Spleen (tissue), 11 donors: ENCODE data around the gene MRPS14. TPM values are rescaled to one million over a fixed set of nuclear protein-coding genes. Genes with fewer than 3 reads are reported as not detected.

Experiments
- DNase-seq: peaks from one replicate; pipeline ENCODE4 v3.0.0-alpha.2; 2020
- H3K27ac ChIP-seq, 8 donors: fragments of 200-600 bp; sonication (generic) in 7 of 8; 1 replicate in 4 of 8; 2 replicates in 4 of 8; pipeline versions ENCODE4 v1.5.0 to v1.8.0; 2016 to 2021; ENCODE audit warnings: inconsistent platforms in 4 of 8, mild to moderate bottlenecking in 4 of 8, moderate library complexity in 1 of 8
- H3K27me3 ChIP-seq, 7 donors: fragments of 200-600 bp; sonication (generic) in 6 of 7; replicated peaks in 1 of 7; 1 replicate in 4 of 7; 2 replicates in 3 of 7; pipeline versions ENCODE4 v1.5.0 to v1.8.0; 2016 to 2021; ENCODE audit warnings: inconsistent platforms in 3 of 7, mild to moderate bottlenecking in 1 of 7
- H3K36me3 ChIP-seq, 6 donors: fragments of 200-600 bp; sonication (generic) in 5 of 6; 1 replicate in 4 of 6; 2 replicates in 2 of 6; pipeline versions ENCODE4 v1.5.0 to v1.8.0; 2016 to 2021; ENCODE audit warnings: inconsistent platforms in 2 of 6
- H3K4me1 ChIP-seq, 6 donors: fragments of 200-600 bp; sonication (generic) in 5 of 6; 1 replicate in 3 of 6; 2 replicates in 3 of 6; pipeline versions ENCODE4 v1.5.0 to v1.8.0; 2016 to 2021; ENCODE audit warnings: inconsistent platforms in 3 of 6
- H3K4me3 ChIP-seq, 8 donors: fragments of 200-600 bp; sonication (generic) in 7 of 8; 1 replicate in 4 of 8; 2 replicates in 4 of 8; pipeline versions ENCODE4 v1.5.0 to v1.8.0; 2016 to 2021; ENCODE audit warnings: inconsistent platforms in 4 of 8, mild to moderate bottlenecking in 4 of 8, moderate library complexity in 2 of 8
- H3K9me3 ChIP-seq, 8 donors: fragments of 200-600 bp; sonication (generic) in 7 of 8; 1 replicate in 4 of 8; 2 replicates in 4 of 8; pipeline versions ENCODE4 v1.5.0 to v1.8.0; 2016 to 2021; ENCODE audit warnings: inconsistent platforms in 4 of 8
- CTCF ChIP-seq, 11 experiments: fragments of 200-600 bp in 7 of 11; fragments of 450-650 bp in 4 of 11; sonication (generic) in 4 of 11; IDR thresholded peaks in 8 of 11; conservative IDR thresholded peaks in 3 of 11; 1 replicate in 7 of 11; 2 replicates in 4 of 11; pipeline versions ENCODE4 v1.4.0 to v1.8.0; 2016 to 2021; ENCODE audit warnings: antibody characterized with exemption in 11 of 11, inconsistent platforms in 4 of 11, mild to moderate bottlenecking in 1 of 11
- POLR2A ChIP-seq, 3 donors: fragments of 450-650 bp; IDR thresholded peaks; one replicate each; pipeline ENCODE4 v1.5.1; 2017; ENCODE audit warnings: antibody characterized with exemption in 3 of 3, mild to moderate bottlenecking in 1 of 3
- POLR2AphosphoS5 ChIP-seq, 3 donors: sonication (generic); formaldehyde crosslinking; IDR thresholded peaks; one replicate each; pipeline ENCODE4 v1.5.1; 2017; ENCODE audit warnings: antibody characterized with exemption in 3 of 3
- WGBS, 5 donors: extraction: QIAGEN DNeasy Blood & Tissue Kit in 3 of 5; methylation state at CpG; one replicate each; pipeline versions ENCODE4 v1.1.5 to v1.1.7; 2013 to 2018; 5-methylcytosine and 5-hydroxymethylcytosine counted together
- intact Hi-C: fragments of 100-400 bp; cut with DNase I; formaldehyde crosslinking; loops from one replicate; pipeline ENCODE4 v1.15.0; 2023; ENCODE audit warnings: low total_unique reads
- polyA plus RNA-seq, 3 donors: library from polyadenylated mRNA; stranded (reverse); fragments of 200-250 nt; gene quantifications; one replicate each; pipeline ENCODE4 v1.2.1, GENCODE V29; 2013
- total RNA-seq, 7 donors: library from RNA; depleted of rRNA in 3 of 7; stranded (reverse); fragments of >200 nt in 3 of 7; fragmentation: NEBNext Ultra II Directional in 4 of 7; extraction: Animal tissue kit (Norgen Biotek cat#: 25700) in 4 of 7; gene quantifications; one replicate each; pipeline versions ENCODE4 v1.1.0 to v1.2.1, GENCODE V29; 2016 to 2021
- donor health status: healthy with polysubstance abuse.
- donor health status: DM: no; HTN: no; CAD: no; lungs with moderate emphysema.
- donor health status: DM: no; HTN: no; CAD: no.
- donor health status: Bipolar disorder and iron deficiency.
- donor health status: healthy.
- donor health status: DM: no; HTN: no; CAD: no.
- donor health status: DM: yes; HTN: yes; CAD: no.

The MRPS14 gene
- total and polyA plus RNA-seq, 10 donors, result 10.1 to 34.5 (median 25.6) TPM

GRCh38 chr1:174995121-174995520 is 28.1 kb downstream of the MRPS14 start:
- H3K4me3 ChIP-seq, result no peak overlapping the region
- no peak for TF ChIP-seq POLR2A (IDR thresholded peaks at IDR 0.05)
- TF ChIP-seq CTCF (IDR thresholded peaks at IDR 0.05 in 8 of 11, conservative IDR thresholded peaks at IDR 0.05 in 3 of 11), result no peak
- TF ChIP-seq POLR2AphosphoS5 (IDR thresholded peaks at IDR 0.05), result no peak
- no peaks in the 10 kb centered on the region for H3K9me3 ChIP-seq
- peaks cover 0 to 26% (median 18%) of the 10 kb centered on the region in 6 donors for H3K4me1 ChIP-seq
- DNase-seq, result no peak
- H3K36me3 ChIP-seq, result peaks cover 0 to 25% (median 0%) of the 10 kb centered on the region in 6 donors
- no peak overlapping the region for H3K27ac ChIP-seq
- no peaks in the 10 kb centered on the region for H3K27me3 ChIP-seq
- intact Hi-C loops, result no loop called here
- WGBS, 5 donors, result 87 to 93% (median 91%) methylated on average over 3 of the region's 3 CpGs

- DNase-seq, result no peak
These were observed 31.8 kb downstream of the MRPS14 start for GRCh38 chr1:174991473-174991872.

GRCh38 chr1:174990382-174990999 is 32.7 kb downstream of the MRPS14 start:
- intact Hi-C loops, result no loop called here
- no peak for DNase-seq

More at GRCh38 chr1:174991473-174991872, 31.8 kb downstream of the MRPS14 start:
- Histone ChIP-seq H3K36me3 (peaks cover 0 to 25% (median 0%) of the 10 kb centered on the region in 6 donors), H3K4me1 (peaks cover 0 to 30% (median 19%) of the 10 kb centered on the region in 6 donors), H3K27ac (peak overlapping the region in 1 of 8 donors; percentile 93), H3K27me3 (no peaks in the 10 kb centered on the region), H3K4me3 (no peak overlapping the region), H3K9me3 (no peaks in the 10 kb centered on the region)
- TF ChIP-seq POLR2AphosphoS5 (IDR thresholded peaks at IDR 0.05), result no peak
- TF ChIP-seq CTCF (IDR thresholded peaks at IDR 0.05 in 8 of 11, conservative IDR thresholded peaks at IDR 0.05 in 3 of 11), result no peak
- TF ChIP-seq POLR2A (IDR thresholded peaks at IDR 0.05), result no peak
- WGBS, 5 donors, result 97 to 100% (median 98%) methylated on average over 1 of the region's 1 CpG
- intact Hi-C loops, result no loop called here

More at GRCh38 chr1:174990382-174990999, 32.7 kb downstream of the MRPS14 start:
- Histone ChIP-seq H3K27me3 (no peaks in the 10 kb centered on the region), H3K4me1 (peaks cover 0 to 30% (median 19%) of the 10 kb centered on the region in 6 donors), H3K36me3 (peaks cover 0 to 25% (median 0%) of the 10 kb centered on the region in 6 donors), H3K4me3 (peak overlapping the region; percentile 0 to 65 (median 36)), H3K27ac (peak overlapping the region; percentile 71 to 93 (median 84)), H3K9me3 (no peaks in the 10 kb centered on the region)
- no peak for TF ChIP-seq POLR2AphosphoS5 (IDR thresholded peaks at IDR 0.05)
- TF ChIP-seq CTCF (IDR thresholded peaks at IDR 0.05 in 8 of 11, conservative IDR thresholded peaks at IDR 0.05 in 3 of 11), result no peak
- no peak for TF ChIP-seq POLR2A (IDR thresholded peaks at IDR 0.05)
- 7 to 15% (median 12%) methylated on average over 6 of the region's 6 CpGs for WGBS, 5 donors
